Raji (cell line): ENCODE data around the gene MDM4.

ENCODE experiments used
- POLR2A ChIP-seq: IDR thresholded peaks from 2 replicates; pipeline ENCODE4 v1.6.1; 2011; ENCODE audit warnings: low read depth, low read length, control low read depth; ENCODE audit not compliant: insufficient read depth

Gene MDM4

DNA sequence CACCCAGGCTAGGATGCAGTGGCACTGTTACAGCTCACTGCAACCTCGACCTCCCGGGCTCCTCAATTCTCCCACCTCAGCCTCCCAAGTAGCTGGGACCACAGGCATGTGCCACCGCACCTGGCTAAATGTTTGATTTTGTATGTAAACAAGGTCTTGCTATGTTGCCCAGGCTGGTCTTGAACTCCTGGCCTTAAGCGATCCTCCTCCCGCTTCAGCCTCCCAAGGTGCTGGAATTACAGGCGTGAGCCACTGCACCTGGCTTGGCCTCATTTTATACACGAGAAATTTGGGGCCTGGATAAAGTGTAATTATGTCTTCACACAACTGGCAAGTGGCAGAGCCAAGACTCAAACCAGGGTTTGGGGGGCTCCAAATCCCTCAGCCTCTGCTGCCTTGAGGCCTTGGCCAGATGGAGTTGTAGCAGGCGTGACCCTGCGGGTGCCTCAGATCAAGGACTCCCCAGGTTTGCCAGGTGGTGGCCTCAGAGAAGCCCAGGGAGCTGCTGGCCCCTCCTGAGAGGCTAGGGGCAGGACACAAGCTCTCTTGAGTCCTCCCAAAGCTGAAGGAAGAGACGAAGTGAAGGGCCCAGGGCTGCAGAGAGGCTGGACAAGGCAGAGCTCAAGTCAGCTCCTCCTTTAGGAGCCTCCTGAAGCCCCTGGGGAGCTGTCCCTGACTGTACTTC lies 61.7 kb downstream of the MDM4 start:
- TF ChIP-seq POLR2A = no peak

DNA sequence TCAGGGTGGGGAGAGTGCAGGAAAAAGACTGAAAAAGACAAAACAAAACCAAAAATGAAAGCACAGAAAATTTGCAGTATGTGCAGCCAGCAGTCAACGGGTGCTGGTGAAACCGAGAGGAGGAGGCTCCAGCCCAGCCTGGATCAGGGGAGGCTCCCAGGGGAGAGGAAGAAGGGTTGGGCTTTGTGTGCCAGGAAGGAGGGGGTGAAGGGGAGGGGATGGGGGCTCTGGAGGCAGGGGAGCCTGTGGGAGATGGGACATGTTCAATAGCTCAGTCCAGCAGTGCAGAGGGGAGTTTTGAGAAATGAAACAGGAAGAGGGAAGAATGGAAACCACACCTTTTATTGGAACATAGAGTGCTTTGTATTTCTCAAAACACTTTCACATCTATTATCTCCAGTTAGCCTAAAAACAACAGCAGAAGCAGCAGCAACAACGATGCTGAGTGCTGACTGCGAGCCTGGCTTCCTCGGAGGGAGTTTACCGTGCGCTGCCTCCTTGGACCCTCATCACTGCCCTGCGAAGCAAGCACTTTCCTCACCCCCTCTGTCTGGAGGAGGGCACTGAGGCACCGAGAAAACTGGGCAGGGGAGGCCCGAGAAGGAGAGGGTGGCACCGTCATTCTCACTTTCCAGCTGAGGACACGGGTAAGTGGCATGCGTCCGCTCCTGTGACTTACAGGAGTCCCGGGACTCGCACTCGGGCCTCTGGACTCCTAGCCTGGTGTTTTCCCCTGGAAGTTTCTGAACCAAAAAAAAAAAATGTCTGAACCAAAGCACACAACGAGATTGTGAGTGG lies 62.9 kb downstream of the MDM4 start:
- no peak for TF ChIP-seq POLR2A

DNA sequence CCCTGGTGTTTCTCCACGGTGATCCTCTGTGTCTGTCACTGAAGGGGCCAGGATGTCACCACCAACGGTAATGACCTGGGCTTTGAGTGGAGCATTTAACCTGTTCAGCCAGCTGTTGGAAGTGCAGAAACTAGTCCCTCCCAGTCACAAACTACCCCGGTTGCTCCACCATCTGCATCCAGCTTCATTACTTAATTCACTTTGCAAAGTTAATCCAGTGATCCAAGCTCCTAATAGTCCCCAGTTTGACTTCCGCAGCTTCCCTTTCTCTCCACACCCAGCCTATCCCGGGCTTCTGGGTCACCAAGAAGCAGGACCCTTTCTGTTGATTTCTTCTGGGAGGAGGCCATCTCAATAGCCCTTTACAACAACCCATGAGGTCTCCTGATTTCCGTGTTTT lies 63.5 kb downstream of the MDM4 start:
- TF ChIP-seq POLR2A = no peak

DNA sequence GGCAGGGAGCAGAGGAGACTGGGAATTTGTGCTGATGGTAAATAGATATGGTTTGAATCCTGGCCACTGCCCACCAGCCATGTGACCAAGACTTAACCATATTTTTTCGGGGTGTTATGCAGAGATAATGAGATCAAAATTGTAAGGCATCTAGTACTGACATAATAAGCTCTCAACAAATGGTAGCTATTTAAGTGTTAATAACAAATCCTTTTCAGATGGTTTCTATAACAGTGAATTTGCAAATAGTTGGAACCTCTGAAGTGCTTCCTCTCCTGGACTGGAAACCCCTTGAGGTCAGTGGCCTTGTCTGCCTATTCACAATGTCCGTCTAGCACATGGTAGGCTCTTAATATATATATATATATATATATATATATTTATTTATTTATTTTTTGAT lies 64.7 kb downstream of the MDM4 start:
- no peak for TF ChIP-seq POLR2A

DNA sequence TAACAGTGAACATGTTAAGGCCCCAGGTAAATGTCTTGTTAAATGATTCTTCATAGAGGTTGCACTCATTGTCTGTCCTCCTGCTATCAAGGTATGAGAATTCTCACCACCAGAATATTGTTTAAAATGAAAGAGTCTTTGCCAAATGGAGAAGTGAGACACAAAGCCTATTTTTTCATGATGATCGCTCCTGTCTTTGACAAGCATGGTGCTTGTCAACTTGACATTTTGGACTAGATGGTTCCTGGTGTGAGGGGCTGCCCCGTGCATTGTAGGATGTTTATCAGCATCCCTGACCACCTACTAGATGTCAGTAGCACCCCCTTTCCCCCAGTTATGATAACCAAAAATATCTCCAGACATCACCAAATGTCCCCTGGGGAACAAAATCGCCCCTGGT lies 65.6 kb downstream of the MDM4 start:
- TF ChIP-seq POLR2A = no peak

DNA sequence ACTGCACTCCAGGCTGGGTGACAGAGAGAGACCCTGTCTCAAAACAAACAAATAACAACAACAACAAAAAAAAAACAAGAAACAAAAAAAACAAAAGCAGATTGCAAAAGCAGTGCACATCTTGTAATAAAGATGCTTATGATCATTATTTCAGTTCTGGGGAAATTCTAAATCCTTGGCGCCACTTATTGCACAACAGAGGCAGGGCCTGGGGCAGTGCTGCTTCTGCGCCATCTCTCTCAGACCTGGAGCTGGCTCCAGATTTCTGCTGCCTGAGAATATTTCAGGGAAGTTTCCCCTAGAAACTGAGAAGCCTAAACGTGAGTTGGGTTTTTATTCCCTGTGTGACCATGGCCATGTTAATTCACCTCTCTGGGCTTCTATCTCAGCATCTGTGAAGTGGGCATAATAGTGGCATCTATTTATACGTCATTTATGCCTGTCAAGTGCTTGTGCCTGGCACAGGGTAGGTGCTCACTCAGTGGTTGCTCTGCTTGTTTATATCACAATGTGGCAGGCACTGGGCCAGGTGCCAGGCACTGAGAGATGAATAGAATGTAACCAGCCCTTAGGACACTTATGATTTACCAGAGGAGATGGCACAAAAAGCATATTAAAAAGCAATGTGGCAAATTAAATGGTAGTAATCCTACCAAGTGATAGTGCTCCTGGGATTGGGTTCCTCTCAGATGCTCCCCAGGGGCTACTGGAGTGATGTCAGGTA lies 67.9 kb downstream of the MDM4 start:
- TF ChIP-seq POLR2A = no peak

DNA sequence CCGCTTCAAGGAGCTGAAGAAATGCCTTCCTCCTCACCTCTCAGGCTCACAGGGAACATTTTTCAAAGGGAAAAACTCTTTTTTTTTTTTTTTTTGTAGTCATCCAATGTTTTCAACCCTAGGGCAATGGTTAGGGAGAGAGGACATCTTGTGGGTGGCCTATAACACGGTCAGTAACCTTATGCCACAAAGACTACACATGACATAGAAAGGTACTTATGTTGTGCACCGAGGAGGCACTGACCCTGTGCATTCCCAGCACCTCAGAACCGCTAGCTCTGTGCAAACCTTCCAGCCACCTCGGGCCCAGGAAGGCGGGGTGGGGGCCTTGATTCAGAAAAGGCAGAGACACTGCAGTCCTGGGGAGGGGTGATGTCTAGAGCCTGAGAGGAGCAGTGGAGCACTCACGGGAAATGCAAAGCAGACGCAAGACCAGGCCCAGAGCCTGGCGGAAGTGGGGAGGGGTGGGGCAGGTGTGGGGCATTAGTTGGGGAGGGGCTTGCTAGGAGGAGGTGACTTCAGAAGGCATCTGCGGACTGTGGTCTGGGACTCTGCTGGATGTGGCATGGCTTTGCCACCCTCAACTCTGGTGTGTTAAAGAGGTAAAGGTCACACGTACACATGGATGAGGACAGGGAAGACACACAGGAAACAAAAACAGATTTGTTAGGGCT lies 68.6 kb downstream of the MDM4 start:
- TF ChIP-seq POLR2A = no peak

DNA sequence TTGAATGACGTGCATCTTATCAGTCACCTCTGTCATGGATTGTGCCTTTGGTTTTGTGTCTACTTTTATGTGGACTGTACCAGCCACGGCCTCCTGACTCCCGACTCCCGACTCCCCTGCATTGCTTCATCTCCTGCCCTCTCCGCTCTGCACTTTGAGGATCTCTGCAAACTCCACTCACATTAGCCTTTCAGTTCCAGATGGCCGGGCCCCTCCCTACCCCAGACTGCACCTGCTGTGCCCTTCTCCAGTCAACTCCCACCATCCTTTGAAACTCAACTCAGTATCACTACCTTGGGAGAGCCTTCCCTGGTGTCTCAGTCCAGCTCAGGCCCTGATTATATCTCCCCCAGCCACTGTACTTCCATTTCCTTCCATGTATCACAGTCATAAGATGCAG lies 71.4 kb downstream of the MDM4 start:
- no peak for TF ChIP-seq POLR2A

DNA sequence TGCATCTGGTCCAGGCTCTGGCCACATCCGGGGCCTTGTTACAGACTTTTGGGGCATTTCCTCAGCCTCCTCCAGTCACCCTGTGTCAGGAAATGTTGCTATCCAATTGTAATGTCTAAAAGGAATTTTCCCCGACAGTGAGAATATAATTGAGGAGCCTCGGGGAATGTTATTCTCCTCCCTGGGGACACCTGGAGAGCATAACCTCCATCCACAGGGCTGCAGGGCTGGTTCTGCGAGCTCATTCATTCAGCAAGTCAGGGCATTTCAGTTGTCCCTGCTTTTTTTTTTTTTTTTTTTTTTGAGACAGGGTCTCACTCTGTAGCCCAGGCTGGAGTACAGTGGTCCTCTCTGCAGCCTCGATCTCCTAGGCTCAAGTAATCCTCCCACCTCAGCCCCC lies 72.6 kb downstream of the MDM4 start:
- no peak for TF ChIP-seq POLR2A

DNA sequence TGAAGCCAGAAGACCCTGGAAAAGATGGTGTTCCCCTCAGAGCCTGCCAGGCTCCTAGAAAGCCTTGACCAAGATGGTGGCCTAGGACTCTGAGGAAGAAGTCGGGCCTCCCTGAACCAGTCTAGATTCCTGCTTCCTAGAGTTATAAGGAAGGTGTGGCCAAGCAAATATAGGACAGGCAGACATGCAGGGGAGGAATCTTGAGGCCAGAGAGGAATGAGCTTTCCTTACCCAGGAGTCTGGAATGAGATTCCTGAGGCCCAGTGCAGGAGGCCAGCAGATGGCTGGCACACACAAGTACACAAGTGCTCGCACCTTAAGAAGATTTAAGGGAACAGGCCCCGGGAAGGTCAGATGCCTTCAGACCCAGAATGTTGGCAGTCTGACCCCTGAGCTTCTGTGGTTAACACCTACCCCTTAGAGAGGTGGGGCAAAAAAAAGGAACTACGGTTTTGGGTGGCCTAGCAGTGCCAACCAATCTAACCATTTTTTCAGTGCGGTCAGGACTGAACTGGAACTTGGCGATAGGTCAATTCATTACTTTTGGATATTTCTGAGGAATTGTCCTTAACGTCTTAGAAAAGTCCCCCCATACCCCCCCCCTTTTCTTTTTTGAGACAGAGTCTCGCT lies 73.3 kb downstream of the MDM4 start:
- TF ChIP-seq POLR2A = no peak

DNA sequence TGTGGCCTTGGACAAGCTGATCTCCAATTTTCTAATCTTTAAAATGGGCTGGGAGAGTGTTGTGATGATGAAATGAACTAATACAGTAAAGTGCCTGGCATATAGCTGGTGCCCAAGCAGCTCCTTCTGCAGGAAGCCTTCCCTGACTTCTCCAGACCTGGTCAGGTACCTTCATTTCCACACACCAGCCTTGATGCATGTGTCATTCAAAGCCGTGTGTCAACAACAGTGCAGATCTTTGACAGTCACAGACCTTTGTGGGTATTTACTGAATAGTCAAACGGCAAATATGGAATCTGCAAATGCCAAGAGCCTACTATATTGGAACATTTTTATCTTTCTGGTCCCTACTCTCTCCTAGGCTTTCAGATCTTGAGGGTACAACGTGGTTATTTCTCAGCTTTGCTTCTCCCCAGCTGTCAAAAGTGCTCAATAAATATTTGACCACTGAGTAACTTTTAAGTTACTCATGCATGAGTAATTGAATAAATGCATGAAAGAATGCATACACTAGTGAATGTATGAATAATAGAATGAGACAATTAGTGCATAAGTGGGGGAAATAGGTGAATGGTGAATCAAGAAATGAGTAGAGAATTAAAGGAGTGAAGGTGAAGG lies 75.4 kb downstream of the MDM4 start:
- no peak for TF ChIP-seq POLR2A

DNA sequence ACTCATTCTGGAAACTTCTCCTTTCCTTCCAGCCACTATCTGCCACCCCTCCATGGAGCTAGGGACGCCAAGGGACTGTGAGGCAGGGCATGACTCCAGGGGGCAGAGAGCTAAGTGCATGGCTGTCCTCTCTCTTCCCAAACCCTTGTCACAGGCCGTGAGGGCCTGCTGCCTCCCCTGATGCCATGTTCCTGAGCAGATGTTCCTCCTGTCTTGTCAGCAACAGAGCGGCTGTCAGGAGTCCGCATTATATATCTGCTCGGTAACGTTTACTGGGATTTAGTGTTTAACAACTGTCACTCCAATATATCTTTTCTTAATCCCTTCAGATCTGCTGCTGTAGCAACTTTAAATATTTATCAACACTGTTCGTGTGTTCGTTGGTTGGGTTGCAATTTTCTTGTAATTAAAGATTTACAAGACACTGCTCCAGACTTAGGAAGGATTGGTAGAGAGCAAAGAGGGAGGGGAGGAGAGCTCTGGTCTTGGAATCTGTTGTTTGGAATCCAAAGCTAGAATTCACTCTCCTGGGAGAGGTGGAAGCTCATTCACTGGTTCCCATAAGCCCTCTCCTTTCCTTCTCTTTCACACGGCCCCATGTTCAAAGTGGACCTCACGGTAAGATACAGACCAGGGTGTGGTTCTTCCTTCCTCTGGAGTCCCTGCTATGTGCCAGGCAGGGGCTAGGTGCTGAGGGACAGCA lies 76.2 kb downstream of the MDM4 start:
- no peak for TF ChIP-seq POLR2A

DNA sequence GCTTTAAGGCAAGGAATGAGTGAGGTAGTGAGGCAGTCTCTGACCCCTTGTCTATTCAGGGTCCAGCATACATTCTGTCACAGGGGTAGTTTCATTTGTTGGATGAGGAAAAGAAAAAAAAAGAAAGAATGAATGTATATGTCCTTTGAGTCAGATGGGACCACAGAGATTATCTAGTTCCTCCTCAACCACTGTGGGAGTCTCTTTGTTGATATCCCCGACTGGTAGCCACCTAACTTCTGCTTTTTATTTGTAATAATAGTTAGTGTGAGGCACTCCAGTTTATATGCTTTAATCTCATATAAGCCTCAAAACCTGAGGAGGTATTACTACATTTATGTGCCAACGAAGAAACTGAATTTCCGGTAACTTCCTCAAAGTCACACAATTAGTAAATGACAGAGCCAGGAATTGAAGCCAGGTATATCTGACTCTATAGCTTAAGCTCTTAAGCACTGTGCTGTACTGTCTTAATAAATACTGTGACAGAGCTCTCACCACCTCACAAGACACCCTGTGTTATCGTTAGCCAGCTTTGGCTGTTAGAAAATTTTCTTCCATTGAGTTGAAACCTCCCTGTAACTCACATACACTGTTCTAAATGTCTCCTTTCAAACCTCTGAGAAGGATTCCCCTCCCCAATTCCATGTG lies 82.2 kb downstream of the MDM4 start:
- no peak for TF ChIP-seq POLR2A
